ENCODE results near the gene KDSR. TPM values are rescaled to one million over a fixed set of nuclear protein-coding genes. Genes with fewer than 3 reads are reported as not detected.

The KDSR gene
- total RNA-seq, 1 experiment from 2014 or later, result 26.8 TPM

- H3K4me3 ChIP-seq (ENCODE audit: low read depth, low read length), result no peak overlapping the region
- H3K4me1 Mint-ChIP-seq (ENCODE audit: low read depth, unreplicated experiment), result no peaks in the 10 kb centered on the region
- intact Hi-C loops (cut with micrococcal nuclease; ENCODE audit: unreplicated experiment), result no loop called here
- ChIA-PET POLR2A (no interaction called here), CTCF (no interaction called here)
- H3K4me1 ChIP-seq, result no peaks in the 10 kb centered on the region
- no peaks in the 10 kb centered on the region for H3K27me3 Mint-ChIP-seq (ENCODE audit: insufficient read depth, unreplicated experiment)
- DNase-seq, result no peak
- no peak overlapping the region for H3K4me3 Mint-ChIP-seq (ENCODE audit: unreplicated experiment)
- H3K36me3 Mint-ChIP-seq (ENCODE audit: insufficient read depth, unreplicated experiment), result peaks cover 14% of the 10 kb centered on the region
- H3K9me3 ChIP-seq, result no peaks in the 10 kb centered on the region
- no TSS peak for BruUV-seq (replicated peaks)
- H3K36me3 ChIP-seq (ENCODE audit: control insufficient read depth, insufficient read depth, low read length), result no peaks in the 10 kb centered on the region
- TF ChIP-seq, protein P1, sequence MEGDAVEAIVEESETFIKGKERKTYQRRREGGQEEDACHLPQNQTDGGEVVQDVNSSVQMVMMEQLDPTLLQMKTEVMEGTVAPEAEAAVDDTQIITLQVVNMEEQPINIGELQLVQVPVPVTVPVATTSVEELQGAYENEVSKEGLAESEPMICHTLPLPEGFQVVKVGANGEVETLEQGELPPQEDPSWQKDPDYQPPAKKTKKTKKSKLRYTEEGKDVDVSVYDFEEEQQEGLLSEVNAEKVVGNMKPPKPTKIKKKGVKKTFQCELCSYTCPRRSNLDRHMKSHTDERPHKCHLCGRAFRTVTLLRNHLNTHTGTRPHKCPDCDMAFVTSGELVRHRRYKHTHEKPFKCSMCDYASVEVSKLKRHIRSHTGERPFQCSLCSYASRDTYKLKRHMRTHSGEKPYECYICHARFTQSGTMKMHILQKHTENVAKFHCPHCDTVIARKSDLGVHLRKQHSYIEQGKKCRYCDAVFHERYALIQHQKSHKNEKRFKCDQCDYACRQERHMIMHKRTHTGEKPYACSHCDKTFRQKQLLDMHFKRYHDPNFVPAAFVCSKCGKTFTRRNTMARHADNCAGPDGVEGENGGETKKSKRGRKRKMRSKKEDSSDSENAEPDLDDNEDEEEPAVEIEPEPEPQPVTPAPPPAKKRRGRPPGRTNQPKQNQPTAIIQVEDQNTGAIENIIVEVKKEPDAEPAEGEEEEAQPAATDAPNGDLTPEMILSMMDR (IDR thresholded peaks at IDR 0.05; ENCODE audit: insufficient read depth in 1 of 2, low read depth in 1 of 2, low read length in 1 of 2, severe bottlenecking in 1 of 2, unreplicated experiment in 1 of 2), result no peak
- H3K9me3 Mint-ChIP-seq (ENCODE audit: unreplicated experiment), result no peaks in the 10 kb centered on the region
- no peaks in the 10 kb centered on the region for H3K27me3 ChIP-seq (replicated peaks; ENCODE audit: control insufficient read depth, insufficient read depth, low read length)
- no peak overlapping the region for H3K27ac Mint-ChIP-seq (ENCODE audit: unreplicated experiment)
Observed at GRCh38 chr18:63395503-63395902, 28.5 kb upstream of the KDSR start.

- ChIA-PET CTCF (no interaction called here), POLR2A (no interaction called here)
Observed at GRCh38 chr18:63394954-63395353, 27.9 kb upstream of the KDSR start.

DNA sequence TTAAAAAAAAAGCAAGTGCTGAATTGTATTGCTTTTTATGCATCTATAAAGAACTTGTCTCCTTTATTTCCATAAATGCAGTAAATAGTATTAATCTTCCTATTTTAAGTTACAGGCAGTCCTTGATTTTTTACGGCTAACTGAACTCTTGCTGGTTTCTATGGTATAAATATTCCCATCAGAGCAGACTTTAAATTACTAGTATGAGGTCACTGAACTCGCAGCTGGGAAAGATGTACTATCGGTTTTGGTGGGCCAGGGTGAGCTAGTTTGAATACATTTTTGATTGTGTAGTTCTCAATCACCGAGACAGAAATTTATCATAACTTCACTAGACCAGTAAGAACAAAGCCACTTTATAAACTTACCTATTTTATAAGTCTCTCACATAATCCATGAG, 20.9 kb upstream of the KDSR start:
- BruUV-seq (replicated peaks), result no TSS peak
- Mint-ChIP-seq H3K27ac (ENCODE audit: unreplicated experiment) (no peak overlapping the region), H3K4me3 (ENCODE audit: unreplicated experiment) (no peak overlapping the region), H3K9me3 (ENCODE audit: unreplicated experiment) (no peaks in the 10 kb centered on the region), H3K36me3 (ENCODE audit: insufficient read depth, unreplicated experiment) (peaks cover 9% of the 10 kb centered on the region), H3K27me3 (ENCODE audit: insufficient read depth, unreplicated experiment) (no peaks in the 10 kb centered on the region), H3K4me1 (ENCODE audit: low read depth, unreplicated experiment) (no peaks in the 10 kb centered on the region)
- Histone ChIP-seq H3K27me3 (replicated peaks; ENCODE audit: control insufficient read depth, insufficient read depth, low read length) (no peaks in the 10 kb centered on the region), H3K36me3 (ENCODE audit: control insufficient read depth, insufficient read depth, low read length) (no peaks in the 10 kb centered on the region), H3K4me1 (no peaks in the 10 kb centered on the region), H3K9me3 (no peaks in the 10 kb centered on the region), H3K4me3 (ENCODE audit: low read depth, low read length) (no peak overlapping the region)
- CTCF ChIA-PET, result no interaction called here
- POLR2A ChIA-PET, result no interaction called here
- TF ChIP-seq, protein P1 (IDR thresholded peaks at IDR 0.05; ENCODE audit: insufficient read depth in 1 of 2, low read depth in 1 of 2, low read length in 1 of 2, severe bottlenecking in 1 of 2, unreplicated experiment in 1 of 2), result no peak
- intact Hi-C loops (cut with micrococcal nuclease; ENCODE audit: unreplicated experiment), result no loop called here
- no peak for DNase-seq

More at GRCh38 chr18:63394954-63395353, 27.9 kb upstream of the KDSR start:
- H3K9me3 ChIP-seq, result no peaks in the 10 kb centered on the region
- Mint-ChIP-seq H3K4me3 (ENCODE audit: unreplicated experiment) (no peak overlapping the region), H3K9me3 (ENCODE audit: unreplicated experiment) (no peaks in the 10 kb centered on the region), H3K27ac (ENCODE audit: unreplicated experiment) (no peak overlapping the region), H3K4me1 (ENCODE audit: low read depth, unreplicated experiment) (no peaks in the 10 kb centered on the region), H3K27me3 (ENCODE audit: insufficient read depth, unreplicated experiment) (no peaks in the 10 kb centered on the region), H3K36me3 (ENCODE audit: insufficient read depth, unreplicated experiment) (peaks cover 8% of the 10 kb centered on the region)
- no TSS peak for BruUV-seq (replicated peaks)
- no peaks in the 10 kb centered on the region for H3K4me1 ChIP-seq
- TF ChIP-seq, protein P1 (IDR thresholded peaks at IDR 0.05; ENCODE audit: insufficient read depth in 1 of 2, low read depth in 1 of 2, low read length in 1 of 2, severe bottlenecking in 1 of 2, unreplicated experiment in 1 of 2), result no peak
- DNase-seq, result no peak
- H3K27me3 ChIP-seq (replicated peaks; ENCODE audit: control insufficient read depth, insufficient read depth, low read length), result no peaks in the 10 kb centered on the region
- H3K36me3 ChIP-seq (ENCODE audit: control insufficient read depth, insufficient read depth, low read length), result no peaks in the 10 kb centered on the region
- intact Hi-C loops (cut with micrococcal nuclease; ENCODE audit: unreplicated experiment), result no loop called here
- H3K4me3 ChIP-seq (ENCODE audit: low read depth, low read length), result no peak overlapping the region
